Stimulated activated CD8-positive, alpha-beta memory T cell treated with anti-CD3 and anti-CD28 coated beads, Interleukin-7, amount 100 ng/mL, for 4 hours (primary cell): Measurements from ENCODE around the gene IQCE.
A peak's percentile ranks its signal among the peaks of the same experiment; 100 is the strongest.

Source experiments
- DNase-seq, 2 donors: peaks; one replicate each; pipeline ENCODE4 v3.0.0-alpha.2; 2020; ENCODE audit warnings: low read depth in 2 of 2

IQCE gene, protein sequence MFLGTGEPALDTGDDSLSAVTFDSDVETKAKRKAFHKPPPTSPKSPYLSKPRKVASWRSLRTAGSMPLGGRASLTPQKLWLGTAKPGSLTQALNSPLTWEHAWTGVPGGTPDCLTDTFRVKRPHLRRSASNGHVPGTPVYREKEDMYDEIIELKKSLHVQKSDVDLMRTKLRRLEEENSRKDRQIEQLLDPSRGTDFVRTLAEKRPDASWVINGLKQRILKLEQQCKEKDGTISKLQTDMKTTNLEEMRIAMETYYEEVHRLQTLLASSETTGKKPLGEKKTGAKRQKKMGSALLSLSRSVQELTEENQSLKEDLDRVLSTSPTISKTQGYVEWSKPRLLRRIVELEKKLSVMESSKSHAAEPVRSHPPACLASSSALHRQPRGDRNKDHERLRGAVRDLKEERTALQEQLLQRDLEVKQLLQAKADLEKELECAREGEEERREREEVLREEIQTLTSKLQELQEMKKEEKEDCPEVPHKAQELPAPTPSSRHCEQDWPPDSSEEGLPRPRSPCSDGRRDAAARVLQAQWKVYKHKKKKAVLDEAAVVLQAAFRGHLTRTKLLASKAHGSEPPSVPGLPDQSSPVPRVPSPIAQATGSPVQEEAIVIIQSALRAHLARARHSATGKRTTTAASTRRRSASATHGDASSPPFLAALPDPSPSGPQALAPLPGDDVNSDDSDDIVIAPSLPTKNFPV

GRCh38 chr7:2558629-2559282, at the start of gene IQCE:
IQCE (plus strand) TSS chr7:2558979; CDS start chr7:2559182, 203 bp downstream.
- peak; percentile 77 to 87 for DNase-seq

GRCh38 chr7:2509298-2509906, 49.4 kb upstream of the IQCE start:
- no peak for DNase-seq

- no peak for DNase-seq
Measured at GRCh38 chr7:2510130-2510776, 48.5 kb upstream of the IQCE start.

GRCh38 chr7:2510909-2511768, 47.6 kb upstream of the IQCE start:
- DNase-seq: peak in 1 of 2 donors; percentile 66

DNA sequence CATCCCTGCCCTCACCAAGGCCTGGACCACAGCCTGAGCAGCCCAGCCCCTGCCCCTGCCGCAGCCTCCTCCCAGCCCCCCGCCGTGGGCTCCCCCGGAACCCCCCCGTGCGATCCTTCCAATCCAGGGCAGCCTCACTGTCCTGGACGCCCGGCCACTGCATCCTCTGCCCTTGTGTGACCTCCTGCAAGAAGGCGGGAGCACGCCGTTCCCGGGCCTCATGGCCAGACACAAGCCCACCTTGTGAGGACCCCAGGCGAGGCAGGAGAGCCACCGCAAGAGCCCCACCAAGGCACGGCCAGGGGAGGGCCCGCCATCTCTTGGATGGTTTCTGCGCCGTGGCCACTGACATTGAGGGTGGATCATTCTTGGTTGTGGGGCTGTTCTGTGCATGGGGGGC, 47.0 kb upstream of the IQCE start:
- no peak for DNase-seq

DNA sequence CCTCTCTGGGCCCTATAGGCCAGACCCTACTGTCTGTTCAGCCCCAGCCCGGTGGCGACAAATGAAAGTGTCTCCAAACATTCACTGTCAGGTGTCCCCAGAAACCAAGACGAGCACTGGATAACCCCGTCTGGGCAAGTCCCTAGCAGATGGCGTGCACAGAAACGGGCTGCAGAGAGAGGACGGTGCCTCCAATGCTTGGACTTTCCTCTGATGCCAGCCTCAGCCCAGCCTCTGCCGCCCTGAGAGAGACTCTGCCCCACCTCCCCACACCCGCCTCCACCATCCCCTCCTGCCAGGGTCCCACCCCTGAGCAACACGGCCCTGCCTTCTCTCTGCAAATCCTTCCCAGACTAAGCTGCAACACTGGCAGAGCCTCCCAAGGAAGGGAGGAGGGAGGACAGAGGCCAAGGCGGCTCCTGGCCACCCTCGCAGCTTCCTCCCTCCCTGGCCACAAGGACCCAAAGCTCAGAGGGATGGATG, 46.6 kb upstream of the IQCE start:
- DNase-seq: no peak

DNA sequence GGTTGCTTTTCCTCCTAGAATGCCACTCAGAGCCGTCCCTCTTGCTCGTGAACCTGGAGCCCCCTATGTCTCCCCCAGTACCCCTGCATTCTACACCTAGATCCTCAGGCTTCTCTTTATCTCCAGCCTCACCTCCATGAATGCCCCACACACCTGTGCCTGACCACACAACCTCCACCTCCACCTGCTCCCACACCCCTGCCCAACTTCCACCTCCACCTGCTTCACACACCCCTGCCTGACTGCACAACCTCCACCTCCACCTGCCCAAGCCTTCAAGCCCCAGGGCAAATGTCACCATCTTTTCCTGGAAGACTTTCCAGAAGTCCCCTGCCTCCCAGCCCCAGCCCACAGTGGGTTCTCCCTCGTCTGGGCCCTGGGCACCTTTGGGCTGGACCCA, 46.1 kb upstream of the IQCE start:
- DNase-seq: no peak

DNA sequence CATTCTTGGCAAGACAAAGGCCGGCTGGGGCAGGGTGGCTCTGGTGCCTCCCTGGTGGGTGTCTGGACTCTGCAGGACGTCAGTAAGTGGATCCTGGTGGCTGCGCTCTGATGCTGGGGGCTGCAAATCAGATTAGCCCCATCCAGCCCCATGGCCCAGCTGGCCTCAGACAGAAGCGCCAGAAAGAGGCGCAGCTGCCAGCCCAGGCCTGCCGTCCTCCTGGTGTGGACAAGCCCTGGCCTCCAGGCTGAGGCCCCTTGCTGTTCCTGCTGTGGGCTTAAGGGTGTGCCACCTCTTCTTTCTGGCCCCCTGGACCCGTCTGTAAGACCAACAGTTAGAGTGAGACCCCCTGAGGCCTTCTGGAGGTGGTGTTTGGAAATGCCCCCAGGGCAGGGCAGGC, 45.1 kb upstream of the IQCE start:
- no peak for DNase-seq

GRCh38 chr7:2514473-2515423, 44.0 kb upstream of the IQCE start:
- no peak for DNase-seq

GRCh38 chr7:2515424-2516193, 43.2 kb upstream of the IQCE start:
- DNase-seq: no peak

- DNase-seq: no peak
Measured at GRCh38 chr7:2516194-2516555, 42.6 kb upstream of the IQCE start.

- no peak for DNase-seq
Measured at GRCh38 chr7:2517026-2517425, 41.8 kb upstream of the IQCE start.

- no peak for DNase-seq
Measured at GRCh38 chr7:2517678-2518507, 40.9 kb upstream of the IQCE start.

DNA sequence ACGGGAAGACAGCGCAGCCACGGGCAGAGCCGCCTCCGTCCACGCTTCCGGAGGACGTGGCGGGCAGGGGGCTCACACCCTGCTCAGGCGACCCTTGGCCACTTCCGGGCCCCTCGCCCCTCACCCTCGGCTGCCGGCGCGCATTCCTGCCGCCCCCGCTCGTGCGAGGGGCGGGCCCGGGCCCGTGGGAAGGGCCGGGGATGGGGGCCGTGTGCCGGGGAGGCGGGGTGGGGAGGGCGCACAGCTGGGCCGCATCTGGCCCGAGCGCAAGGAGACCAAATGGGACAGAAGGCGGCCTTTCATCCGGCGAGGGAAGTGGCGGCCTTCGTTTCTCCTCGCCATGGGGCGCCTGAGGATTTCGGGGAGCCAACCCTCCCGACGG, 40.1 kb upstream of the IQCE start:
- DNase-seq: no peak

DNA sequence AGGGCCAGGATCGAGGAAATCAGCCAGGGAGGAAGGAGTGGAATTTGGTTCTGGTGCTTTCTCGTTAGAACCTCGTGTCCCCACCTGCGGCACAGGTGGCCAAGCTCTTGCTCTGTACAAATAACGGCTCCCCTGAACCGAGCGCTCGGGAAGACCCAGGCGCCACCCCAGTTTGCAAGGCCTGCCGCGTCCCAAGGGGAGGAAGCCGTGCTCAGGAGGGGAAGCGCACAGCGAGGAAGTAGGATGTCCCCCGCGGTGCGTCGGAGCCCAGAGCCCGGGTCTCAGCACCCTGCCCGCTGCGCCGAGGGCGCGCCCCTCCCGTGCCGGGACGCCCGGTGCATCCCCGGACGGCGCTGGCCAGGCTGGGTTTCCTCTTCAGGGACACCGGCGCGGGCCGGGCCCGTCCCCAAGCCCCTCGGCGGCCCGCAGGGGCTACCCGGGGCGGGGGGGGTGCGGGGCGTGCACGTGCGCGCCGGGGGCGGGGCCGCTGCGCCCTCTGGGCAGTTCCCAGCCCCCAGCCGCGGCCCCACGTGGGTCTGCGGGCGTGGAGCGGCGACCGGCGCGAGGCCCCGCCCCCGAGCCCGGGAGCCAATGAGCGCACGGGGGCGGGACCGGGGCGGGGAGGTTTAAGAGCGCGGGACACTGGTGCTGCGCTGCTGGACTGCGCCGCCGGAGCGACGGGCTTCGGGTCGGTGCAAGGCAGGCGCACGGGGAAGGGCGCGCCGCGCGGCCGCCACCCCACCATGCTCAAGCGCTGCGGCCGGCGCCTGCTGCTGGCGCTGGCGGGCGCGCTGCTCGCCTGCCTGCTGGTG, 39.5 kb upstream of the IQCE start, which contains the start of gene LFNG:
TSS of gene LFNG (plus strand) at position 656 of the 812 bp plus-strand sequence. CDS start at position 744, 88 bp downstream.
- DNase-seq: peak; percentile 60 to 85

DNA sequence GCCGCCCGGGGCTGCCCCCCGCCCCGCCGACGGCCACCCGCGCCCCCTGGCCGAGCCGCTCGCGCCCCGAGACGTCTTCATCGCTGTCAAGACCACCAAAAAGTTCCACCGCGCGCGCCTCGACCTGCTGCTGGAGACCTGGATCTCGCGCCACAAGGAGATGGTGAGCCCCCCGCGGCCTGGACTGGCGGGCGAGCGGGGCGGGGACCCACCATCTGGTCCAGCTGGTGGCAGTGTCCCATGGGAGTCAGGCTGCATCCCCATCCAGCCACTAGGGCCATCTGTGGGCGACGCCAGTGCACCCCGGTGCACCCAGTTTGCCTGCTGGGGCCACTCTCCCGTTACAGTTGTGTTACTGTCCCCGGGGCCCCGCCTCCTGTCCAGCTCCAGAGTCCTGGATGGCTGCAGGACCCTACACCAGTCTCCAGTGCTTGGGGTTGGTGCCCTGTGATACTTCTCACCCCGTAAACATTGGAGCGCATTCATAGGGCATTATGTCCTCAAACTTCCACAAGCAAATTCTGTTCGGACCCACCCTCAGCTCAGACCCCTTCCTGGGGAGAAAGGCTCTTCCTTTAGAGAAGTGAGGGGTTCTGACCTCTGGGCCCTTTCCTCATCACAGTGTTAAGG, 38.5 kb upstream of the IQCE start:
- DNase-seq: no peak
